SK-N-MC (cell line): Measurements from ENCODE around the gene ISM2.

ENCODE experiments used
- EZH2 ChIP-seq: fragments of 200-600 bp; sonication (generic); IDR thresholded peaks from one replicate; pipeline ENCODE4 v1.6.1; 2017; ENCODE audit warnings: antibody characterized with exemption
- POLR2AphosphoS5 ChIP-seq: IDR thresholded peaks from 2 replicates; pipeline ENCODE4 v1.6.1; 2012; ENCODE audit warnings: mild to moderate bottlenecking, low read depth, low read length, borderline replicate concordance

DNA sequence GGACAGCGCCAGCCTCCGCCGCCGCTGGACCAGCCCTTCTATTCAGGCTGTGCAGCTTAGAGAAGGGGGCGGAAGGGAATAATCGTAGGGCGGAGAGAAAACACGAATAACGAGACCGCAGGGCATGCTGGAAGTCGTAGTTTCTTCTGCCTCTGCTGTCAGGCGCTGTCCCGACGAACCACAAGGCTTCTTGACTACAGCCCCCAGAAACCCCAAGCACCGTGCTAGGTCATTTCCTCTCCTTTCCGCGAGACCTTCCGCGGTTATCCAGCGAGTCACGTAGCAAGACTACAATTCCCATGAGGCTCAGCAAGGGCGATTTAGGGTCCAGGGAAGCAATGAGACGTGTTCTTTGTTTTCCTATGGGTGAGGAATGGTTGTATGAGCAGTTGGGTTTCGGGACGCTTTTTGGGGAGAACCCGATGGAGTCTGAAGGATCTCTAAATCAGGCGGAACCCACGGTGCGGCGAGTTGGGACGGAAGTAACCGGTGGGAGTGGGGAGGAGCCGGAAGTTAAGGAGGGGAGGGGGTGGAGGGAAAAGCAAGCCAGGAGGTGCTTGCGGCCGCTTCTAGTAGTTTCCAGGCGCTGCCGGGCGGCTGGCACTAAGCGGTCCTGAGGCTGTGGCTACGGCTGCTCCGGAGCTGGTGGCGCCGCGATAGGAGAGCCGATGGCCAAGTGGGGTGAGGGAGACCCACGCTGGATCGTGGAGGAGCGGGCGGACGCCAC is 40.9 kb downstream of the ISM2 start, which contains the start of the genes AHSA1 and VIPAS39:
- TF ChIP-seq EZH2 (no peak), POLR2AphosphoS5 (peak; percentile 93)
